Left renal cortex interstitium (tissue), 4 donors: ENCODE data around the gene RTKN. TPM values are rescaled to one million over a fixed set of nuclear protein-coding genes. Genes with fewer than 3 reads are reported as not detected.
"Not testable (repeated sequence)": the region's sequence is repeated elsewhere in the genome, so short reads cannot be mapped to it uniquely, and the experiment has no call there.

Experiments used
- DNase-seq, 4 donors: peaks; one replicate each; pipeline ENCODE4 v3.0.0-alpha.2; 2013; ENCODE audit warnings: low read depth in 4 of 4, low spot score in 2 of 4, missing footprints in 1 of 4
- polyA plus RNA-seq, 4 donors: library from polyadenylated mRNA; unstranded; fragments of 120-200 nt; gene quantifications; one replicate each; pipeline ENCODE4 v1.2.1, GENCODE V29; 2013; ENCODE audit not compliant: insufficient read length in 4 of 4

RTKN gene
- polyA plus RNA-seq, 4 donors: 53.7 to 94.5 (median 76.7) TPM

GRCh38 chr2:74461187-74462053, 19.7 kb upstream of the RTKN start:
- DNase-seq: no peak

DNA sequence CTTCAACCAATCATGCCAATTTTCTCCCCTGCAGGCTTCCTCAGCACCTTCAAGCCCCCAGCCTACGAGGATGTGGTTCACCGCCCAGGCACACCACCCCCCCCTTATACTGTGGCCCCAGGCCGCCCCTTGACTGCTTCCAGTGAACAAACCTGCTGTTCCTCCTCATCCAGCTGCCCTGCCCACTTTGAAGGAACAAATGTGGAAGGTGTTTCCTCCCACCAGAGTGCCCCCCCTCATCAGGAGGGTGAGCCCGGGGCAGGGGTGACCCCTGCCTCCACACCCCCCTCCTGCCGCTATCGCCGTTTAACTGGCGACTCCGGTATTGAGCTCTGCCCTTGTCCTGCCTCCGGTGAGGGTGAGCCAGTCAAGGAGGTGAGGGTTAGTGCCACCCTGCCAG, 18.4 kb upstream of the RTKN start:
- not testable (repeated sequence) for DNase-seq

- DNase-seq: not testable (repeated sequence)
Measured at GRCh38 chr2:74459503-74460118, 17.9 kb upstream of the RTKN start.

DNA sequence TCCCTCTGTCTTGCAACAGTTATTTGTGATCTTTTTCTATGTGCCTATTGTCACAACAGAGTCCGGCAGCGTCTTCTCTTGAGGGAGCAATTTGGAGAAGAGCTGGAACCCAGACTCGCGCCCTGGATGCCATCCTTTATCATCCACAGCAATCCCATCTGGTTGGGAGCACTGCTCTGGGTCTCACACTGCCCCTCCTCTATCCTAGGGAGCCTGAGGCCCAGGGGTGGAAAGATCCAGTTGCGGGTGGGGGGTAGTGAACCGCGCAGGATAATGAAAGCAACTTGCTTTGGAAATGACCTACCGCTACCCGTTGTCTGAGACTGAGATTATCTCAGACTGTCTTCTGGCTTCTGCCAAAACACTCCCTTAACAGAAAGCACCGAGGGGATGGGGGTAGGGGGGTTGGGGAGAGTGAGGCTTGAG, 17.2 kb upstream of the RTKN start:
- no peak for DNase-seq

- peak; percentile 99 to 100 (median 100) for DNase-seq
Measured at GRCh38 chr2:74458132-74458937, 16.6 kb upstream of the RTKN start, which contains the start of gene WBP1. Gene WBP1 (plus strand): TSS chr2:74458438. CDS start chr2:74458603, 165 bp downstream.

- no peak for DNase-seq
Measured at GRCh38 chr2:74457549-74458131, 15.9 kb upstream of the RTKN start.

DNA sequence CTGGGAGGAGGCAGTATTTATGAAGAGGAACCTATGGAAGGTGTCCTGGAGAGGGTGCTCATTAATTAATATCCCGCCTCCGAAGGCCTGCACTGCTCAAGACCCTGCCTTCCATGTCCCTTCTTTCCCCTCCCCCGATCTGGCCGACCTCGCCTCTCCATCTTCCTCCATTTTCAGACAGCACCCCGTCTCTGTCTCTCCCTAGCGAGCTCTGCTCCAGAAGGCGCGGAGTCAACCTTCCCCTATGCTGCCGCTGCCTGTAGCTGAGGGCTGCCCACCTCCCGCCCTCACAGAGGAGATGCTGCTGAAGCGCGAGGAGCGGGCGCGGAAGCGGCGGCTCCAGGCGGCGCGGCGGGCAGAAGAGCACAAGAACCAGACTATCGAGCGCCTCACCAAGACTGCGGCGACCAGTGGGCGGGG, 15.4 kb upstream of the RTKN start:
- no peak for DNase-seq

DNA sequence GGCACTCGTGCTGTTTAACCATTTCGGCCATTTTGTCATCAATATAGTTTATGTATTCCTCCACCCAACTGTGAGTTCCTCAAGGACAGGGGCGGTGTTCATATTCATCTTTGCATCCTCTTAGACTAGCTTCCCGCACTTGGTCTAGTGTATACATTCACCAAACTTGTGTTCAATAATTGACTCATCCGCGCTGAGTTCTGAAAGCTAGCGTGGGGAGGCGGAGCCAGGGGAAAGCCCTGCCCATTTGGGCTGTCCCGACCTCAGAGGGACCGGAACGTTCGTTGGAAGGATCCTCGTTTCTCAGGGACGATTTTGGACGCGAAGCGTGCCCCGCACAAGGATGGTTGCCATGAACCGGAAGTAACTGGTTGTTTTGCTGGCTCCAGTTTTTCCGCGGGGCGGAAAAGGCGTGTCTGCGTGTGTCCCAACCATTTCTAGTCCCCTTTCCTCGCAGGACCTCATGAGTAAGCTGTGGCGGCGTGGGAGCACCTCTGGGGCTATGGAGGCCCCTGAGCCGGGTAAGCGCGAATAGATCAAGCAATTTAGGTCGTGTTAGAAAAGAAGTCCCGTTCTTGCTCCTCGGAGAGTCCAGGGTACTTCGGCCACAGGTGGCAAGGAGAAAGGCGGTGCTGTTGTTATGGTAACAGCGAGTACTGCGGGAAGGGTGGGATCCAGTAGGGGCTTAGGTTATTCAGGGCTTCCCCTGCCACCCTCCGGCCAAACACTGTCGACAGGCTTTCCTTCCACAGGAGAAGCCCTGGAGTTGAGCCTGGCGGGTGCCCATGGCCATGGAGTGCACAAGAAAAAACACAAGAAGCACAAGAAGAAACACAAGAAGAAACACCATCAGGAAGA, 13.1 kb upstream of the RTKN start, which contains the start of gene INO80B:
TSS of gene INO80B (plus strand) at position 434 of the 858 bp plus-strand sequence. CDS start at position 464, 30 bp downstream.
- DNase-seq: peak in 3 of 4 donors; percentile 96 to 98 (median 96)

DNA sequence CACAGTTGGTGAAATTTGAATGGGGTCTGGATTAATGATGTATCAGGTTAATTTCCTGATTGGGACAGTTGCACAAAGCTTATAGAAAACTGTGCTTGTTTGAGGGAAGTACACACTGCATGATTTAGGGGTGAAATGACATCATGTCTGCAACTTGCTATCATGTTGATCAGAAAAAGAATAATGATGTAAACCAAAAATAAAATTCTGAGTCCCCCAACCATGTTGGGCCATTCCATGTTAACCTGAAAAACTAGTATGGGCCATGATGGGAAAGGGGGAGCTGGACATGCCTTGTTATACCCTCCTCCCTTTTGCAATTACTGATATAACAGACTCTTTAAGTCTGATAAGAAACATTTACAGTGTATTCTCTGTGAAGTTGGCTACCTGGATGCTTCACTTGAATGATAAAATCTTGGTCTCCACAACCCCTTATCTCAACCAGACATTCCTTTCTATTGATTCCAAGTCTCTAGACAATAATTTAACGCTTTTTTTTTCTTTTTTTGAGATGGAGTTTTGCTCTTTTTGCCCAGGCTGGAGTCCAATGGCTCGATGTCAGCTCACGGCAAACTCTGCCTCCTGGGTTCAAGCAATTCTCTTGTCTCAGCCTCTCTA, 8.9 kb upstream of the RTKN start:
- DNase-seq: no peak

GRCh38 chr2:74448771-74449170, 7.0 kb upstream of the RTKN start:
- no peak for DNase-seq

DNA sequence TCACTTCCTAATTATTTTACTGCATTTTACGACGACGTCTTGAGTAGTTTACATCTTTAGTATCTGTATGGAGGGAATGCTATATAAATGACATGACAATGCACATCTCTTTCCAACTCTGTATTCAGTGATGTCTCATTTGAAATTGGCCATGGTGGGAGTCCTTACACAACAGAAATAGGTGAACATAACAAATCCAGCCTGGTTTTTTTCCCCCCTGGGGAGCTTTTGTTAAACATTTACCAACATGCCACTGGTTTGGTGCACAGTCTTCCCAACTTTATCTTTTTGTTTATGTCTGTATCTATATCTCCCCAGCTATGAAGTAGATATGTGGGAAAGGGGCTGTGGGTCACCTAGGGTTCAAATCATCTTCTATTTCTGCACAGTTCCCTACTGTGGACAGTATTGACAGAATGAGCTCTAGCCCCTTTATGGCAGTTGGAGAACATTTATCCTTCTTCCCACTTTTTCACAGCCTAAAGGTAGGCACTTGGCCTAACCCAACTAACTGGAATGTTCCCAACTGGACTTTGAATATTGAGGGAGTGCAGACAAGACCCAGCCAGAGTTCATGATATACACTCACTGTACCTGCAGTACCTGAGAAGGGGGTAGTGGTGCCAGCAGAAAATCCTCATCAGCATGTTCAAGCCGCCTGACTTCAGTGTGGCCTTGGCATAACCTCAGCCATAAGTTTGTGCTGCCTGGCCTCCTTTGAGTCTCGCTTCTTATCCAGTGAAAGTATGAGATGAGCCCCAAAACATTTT, 5.7 kb upstream of the RTKN start:
- no peak for DNase-seq

DNA sequence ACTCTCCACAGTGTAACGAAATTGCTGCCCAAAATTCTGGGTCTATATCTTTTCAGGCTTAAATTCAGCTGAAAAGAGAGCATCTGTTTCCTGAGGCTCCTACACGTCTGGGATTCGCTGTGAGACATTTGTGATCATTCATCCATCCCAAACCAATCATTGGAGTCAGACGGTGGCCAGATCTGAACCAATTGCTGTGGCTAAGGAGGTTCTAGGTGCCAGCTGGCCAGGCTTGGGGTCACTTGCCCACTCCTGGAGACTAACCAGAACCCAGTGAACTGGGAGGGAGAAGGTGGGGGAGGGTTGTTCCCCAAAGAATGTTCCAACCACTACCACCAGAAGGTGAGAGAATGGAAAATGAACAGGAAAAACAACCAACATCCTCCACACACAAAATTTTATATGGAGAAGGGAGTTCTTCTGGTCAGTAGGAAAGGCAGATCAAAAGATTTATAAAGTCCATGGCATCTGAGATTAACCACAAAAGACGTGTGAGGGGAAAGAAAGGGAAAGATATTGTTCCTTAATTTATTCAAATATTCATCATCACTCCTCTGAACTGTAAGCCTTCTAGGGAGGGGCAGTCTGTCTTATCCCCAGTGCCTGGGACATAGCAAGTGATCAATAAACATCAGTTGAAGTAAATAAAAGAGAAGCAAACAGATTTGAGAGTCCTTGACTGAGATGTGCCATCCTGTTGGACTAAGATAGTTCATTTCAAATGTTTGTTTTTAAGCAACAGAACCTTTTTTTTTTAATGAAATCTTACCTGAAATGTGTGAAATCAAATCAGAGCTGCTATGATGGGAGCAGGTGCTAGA, 3.0 kb upstream of the RTKN start:
- DNase-seq: no peak

- DNase-seq: not testable (repeated sequence)
Measured at GRCh38 chr2:74442483-74443297, 953 bp upstream of the RTKN start.

DNA sequence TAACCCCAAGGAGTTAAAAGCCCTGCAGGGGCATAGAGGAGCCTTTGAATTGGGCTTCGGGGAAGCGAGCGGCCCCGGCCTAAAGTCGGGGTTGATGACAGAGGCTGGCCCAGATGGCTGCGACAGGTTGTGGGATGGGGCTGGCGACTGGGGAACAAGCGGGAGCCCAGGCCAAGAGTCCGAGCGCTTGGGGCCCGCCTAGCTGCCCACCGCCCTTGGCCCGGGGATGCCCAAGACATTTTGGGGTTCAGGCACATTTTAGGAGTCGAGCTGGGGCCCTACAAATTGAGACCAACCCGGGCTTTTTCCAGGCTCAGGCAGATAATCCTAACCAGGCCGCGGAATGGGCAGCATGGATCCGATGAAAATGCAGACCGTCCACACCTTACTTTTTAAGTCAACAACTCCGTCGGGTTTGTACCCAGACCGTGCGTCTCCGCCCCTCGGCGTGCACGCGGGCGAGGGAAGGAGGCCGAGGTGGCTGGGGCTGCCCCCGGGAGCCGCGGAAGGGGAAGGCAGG, 507 bp downstream of the RTKN start:
- DNase-seq: no peak

GRCh38 chr2:74440378-74441169, 1.2 kb downstream of the RTKN start:
- peak; percentile 84 to 88 (median 86) for DNase-seq
